Stimulated activated CD4-positive, alpha-beta T cell treated with anti-CD3 and anti-CD28 coated beads, TNF-alpha, amount 100 ng/mL, for 4 hours (primary cell): ENCODE measurements around the gene AEN.

ENCODE experiments used
- DNase-seq, 3 experiments: peaks; one replicate each; pipeline ENCODE4 v3.0.0-alpha.2; 2020; ENCODE audit warnings: low read depth in 3 of 3

Gene AEN

GRCh38 chr15:88664151-88664778 lies 43.1 kb downstream of the AEN start:
- peak in 1 of 3 experiments; percentile 28 for DNase-seq

- DNase-seq: no peak
Measured at GRCh38 chr15:88674661-88675060, 53.5 kb downstream of the AEN start.

- DNase-seq: no peak
Measured at GRCh38 chr15:88678755-88679154, 57.6 kb downstream of the AEN start.

GRCh38 chr15:88680241-88681001 lies 59.3 kb downstream of the AEN start:
- no peak for DNase-seq

- no peak for DNase-seq
Measured at GRCh38 chr15:88681610-88682221, 60.6 kb downstream of the AEN start.
